HG03064 (cell line): ENCODE measurements around the gene SLC45A1.

Experiments
- ATAC-seq: cut with Tn5 transposase; IDR thresholded peaks from one replicate; pipeline ENCODE4 v1.9.1; 2021; ENCODE audit warnings: low read depth; ENCODE audit not compliant: unreplicated experiment

The SLC45A1 gene

DNA sequence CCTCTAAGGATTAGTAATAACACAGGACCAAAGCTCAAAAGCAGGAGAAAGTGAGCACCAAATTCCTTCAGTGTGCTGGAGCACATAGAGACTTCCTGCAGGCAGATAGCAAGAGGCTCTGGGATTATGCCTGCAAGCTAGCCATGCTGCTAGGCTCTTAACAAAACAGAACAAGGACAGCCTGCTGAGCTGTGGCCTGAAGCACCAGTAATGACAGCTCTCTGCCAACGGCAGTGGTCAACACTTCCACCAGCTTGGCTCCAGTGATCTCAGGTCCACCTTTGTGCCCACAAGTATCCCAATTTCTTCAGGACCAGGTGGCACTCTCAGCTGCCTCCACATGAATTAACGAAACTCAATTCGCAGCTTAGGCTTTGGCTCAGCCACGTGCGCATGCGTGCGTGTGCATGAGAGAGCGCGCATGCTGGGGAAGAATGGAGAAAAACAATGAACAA is 64.2 kb downstream of the SLC45A1 start:
- ATAC-seq, result no peak

DNA sequence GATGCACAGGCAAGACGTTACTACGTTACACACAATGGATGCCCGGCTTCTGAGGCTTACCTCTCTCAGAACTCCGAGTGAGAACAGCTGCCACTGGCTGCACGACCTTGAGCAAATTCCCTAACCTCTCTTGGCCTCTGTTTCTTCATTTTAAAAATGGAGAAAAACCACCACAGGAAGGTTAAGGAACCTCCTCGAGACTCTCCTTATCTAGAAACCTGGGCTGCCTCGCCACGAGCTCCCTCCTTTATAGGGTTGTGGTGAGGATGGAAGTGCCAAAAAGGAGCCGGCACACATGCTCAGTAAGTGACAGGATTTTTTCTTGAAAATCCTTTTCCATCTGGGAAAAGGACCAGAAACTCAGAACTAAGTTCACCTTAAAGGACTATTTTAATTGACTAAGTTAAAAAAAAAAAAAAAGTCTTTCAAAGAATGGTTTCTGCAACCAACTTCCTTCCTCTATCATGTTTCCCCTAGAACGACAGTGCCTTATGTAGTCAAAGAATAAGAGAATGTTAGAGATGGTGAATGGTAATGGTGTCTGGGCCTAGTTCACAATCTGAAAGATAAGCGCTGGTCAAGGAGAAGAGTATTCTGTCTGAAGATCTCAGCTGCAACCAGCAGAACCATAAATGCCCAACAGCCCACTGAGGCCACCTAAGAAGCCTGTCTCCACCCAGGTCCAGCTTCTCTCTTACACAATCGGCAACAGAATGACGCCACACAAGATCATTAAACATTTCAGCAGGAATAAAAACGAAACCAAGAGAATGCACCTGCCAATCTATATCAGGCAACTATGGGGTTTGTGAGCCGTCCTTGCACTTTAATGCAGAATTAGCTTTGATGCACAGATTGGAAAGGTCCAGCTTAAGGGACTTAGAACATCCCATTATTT is 64.9 kb downstream of the SLC45A1 start:
- no peak for ATAC-seq

DNA sequence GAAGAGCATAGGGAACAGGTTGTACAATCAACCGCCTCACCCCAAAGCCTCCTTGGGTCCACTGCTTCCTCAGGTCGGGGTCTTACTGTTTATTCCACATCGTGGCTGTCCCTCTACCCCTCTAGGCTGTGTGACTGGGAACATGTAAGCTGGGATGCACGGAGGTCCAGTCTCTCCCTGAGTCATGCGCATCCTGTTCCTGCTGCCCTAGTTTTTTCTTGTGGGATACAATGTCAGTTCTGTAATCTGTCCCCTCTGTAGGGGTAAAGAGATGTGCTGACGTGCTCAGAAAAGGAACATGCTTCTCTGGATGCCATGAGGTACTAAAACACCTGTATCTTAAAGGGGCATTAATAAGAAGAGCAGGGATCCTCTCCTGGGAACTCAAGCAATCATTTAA is 66.2 kb downstream of the SLC45A1 start:
- ATAC-seq, result no peak

DNA sequence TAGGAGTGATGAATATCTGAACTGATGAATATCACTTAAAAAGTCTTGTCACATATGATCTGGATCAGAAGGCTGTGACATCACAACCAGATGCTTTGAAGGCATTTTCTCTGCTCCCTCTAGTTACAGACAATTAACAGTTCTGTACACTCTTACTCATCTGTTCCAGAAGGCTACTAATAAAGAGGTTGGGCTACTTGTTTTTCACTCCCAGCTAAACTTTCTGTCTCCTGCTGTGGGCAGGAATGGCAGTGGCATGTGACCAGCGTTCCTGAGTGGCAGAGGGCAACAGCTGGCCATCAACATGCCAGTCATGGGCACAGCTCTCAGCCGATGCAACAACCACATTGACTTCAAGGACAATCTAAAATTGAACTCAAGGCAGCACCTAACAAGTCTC is 66.7 kb downstream of the SLC45A1 start:
- ATAC-seq, result no peak

DNA sequence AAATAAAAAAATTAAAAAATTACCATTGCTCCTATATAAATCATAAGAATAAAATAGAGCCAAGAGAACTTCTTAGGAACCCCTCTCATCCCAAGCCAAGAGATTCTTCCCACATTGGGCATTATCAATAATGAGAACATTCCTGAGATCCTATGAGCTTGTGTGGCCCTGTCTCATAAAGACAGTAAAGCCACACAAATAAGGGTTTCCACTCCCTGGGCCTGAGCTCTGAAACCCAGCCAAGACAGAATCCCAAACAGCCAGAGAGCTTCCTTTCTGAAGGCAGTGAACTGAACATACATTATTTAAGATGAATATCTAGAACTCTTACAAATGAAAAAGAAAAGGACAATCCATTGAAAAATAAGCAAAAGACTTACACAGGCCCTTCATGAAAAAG is 68.3 kb downstream of the SLC45A1 start:
- no peak for ATAC-seq

DNA sequence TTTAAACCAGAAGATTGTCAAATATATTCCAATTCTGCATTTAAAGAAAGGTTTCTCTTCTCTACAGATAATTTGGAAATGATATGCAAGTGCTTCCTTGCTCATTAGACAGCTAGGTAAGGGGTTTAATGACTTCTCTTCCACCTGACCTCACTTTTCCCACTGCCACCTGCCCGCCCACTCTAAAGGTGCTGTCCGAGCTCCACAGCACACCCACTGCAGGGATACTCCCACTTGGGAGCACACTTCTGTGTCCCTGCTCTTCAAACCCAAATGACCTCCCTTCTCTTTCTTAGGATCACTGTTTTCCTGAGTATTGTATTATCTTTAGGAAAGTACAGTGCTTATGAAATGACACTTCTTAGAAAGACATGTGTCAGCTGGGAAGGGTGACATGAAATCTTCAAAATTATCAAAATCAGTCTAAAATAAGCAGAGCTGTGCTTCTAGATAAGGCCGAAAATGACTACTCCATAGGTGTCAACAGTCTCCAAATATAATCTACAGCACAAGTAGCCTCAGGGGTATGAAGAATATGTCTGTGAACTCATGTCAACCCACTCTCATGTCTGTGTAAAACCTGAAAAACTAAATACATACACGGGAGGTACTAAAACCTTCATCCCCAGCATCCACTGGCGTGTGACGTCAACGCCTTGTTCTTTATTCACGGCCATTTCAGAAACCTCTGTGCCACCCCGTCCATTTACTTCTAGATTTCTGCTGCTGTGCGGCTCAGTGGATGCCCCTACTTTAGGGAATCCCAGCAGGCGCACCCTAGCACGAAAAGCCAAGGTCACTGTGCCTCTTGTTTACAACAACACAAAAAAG is 71.0 kb downstream of the SLC45A1 start:
- ATAC-seq, result no peak

DNA sequence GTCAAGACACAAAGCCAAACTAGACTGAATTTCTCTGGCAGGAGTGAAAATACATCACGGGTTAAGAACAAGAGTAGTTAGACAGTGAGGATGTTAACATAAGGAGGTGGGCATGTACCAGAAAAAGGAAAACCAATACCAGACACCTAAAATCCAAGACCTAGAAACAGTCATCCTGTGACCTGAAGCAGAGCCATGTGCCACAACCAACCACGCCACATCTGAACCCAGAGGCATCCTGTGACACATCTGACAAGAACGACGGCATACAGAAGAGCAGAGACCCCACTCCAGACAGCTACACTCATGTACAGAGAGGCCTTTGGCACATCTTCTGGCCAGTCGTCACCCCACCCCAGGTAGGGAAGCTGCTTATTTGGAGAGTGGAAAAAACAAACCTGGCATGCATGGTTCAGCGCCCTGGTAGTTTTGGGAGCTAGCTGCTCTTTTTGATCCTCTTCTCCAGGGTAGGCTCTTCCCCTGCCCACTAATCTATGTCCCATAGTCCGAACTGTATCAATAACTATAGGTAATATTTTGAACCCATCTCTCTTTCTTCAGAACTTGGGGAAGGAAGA is 72.1 kb downstream of the SLC45A1 start:
- no peak for ATAC-seq

DNA sequence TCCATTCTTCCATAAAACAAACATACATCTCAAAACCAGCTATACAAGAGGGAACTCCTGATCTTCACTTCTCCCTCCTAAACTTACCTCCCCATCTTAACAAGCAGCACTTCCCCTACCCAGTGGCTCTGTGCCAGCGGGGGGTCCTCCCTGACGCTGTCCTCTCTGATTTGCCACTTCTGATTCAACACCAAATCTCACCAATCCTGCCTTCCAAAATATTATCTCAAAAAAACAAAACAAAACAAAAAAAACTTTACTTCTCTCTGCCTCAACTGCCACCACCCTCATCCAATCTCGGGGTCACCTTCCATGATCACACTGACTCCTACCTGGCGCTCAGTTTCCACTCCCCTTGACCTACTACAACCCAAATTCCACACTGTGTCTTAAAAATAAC is 72.8 kb downstream of the SLC45A1 start:
- no peak for ATAC-seq

DNA sequence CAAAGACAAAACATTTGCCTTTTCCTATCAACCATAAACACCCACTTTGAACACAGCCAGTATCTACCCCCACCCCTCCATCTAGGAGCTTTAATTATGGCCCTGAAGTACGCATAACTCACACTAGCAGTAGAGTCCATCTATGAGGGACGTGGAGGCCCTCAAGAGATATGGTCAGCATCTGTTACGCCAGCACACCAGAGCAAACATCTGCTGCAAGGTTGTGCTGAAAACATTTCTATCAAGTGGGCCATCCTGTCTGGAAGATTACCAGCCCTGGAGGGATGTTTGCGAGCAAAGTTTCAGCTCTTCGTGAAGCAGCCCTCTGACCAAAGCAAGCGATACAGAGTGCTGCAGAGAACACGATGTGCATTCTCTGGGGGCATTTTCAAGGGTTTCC is 74.6 kb downstream of the SLC45A1 start:
- ATAC-seq, result no peak
